Measurements from ENCODE around the gene APOC3.

Gene APOC3

DNA sequence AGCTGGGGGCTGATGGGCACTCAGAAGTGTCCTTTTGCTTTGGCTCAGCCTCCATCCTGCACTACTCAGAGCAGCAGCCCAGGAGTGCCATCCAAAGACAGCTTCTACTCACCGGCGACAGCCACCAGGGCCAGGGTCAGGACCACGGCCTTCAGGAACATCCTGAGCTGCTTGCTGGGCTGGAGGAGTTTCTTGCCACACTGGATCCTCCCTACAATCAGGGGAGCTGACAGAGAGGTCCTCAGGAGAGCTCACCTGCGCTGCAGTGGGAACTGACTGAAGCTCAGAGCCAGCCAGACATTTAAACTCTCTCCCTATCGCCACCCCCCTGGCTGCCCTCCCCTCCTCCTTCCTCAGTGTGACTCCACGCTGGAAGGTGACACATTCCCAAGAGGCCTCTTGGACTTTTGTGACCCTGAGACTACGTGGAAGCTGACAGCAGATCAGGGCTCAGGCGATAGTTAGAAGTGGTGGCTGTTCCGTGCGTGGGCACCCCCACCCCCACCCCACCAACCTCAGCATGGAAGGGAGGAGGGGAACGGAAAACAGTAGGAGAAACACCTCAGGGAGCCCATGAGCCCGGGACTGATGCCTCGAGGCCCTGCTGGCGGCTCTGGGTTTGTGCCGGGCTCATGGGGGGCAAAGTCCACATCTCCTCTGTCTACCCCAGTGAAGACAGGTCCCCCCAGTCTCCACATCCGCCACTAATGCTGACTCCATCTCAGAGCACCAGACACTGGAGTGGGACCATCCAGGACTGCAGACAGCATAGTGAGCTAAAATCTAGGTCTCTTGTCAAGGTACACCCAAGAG, 6.5 kb upstream of the APOC3 start, which contains the start of gene APOA4:
APOA4 (minus strand) TSS at position 274 of the 813 bp plus-strand sequence; CDS start at position 161, 113 bp downstream.
- Histone ChIP-seq H3K4me3 (ENCODE audit: insufficient read depth in 1 of 2, low read depth in 1 of 2, low read length in 2 of 2) (no peak within 1 kb of the TSS), H3K4ac (ENCODE audit: low read depth in 1 of 2, low read length in 2 of 2) (no peak within 1 kb of the TSS), H3K27me3 (ENCODE audit: control insufficient read depth in 1 of 2, insufficient read depth in 1 of 2, low read length in 2 of 2) (peaks cover 0 to 34% of the 10 kb centered on the region in 2 experiments), H3K27ac (ENCODE audit: low read length, poor library complexity, severe bottlenecking) (no peak within 1 kb of the TSS), H3K14ac (ENCODE audit: low read length in 2 of 2) (no peak within 1 kb of the TSS), H2BK15ac (ENCODE audit: low read depth, poor library complexity, severe bottlenecking) (no peak within 1 kb of the TSS), H3K23ac (ENCODE audit: low read length in 2 of 2) (no peak within 1 kb of the TSS), H2AK5ac (ENCODE audit: low read length, severe bottlenecking) (no peak within 1 kb of the TSS), H2AFZ (ENCODE audit: low read depth, low read length) (peak within 1 kb of the TSS; percentile 5), H2BK5ac (ENCODE audit: low read depth, low read length, poor library complexity, severe bottlenecking) (no peak within 1 kb of the TSS), H2BK120ac (ENCODE audit: low read depth, low read length) (no peak within 1 kb of the TSS), H3K36me3 (ENCODE audit: control insufficient read depth in 1 of 2, insufficient read depth in 2 of 2, low read depth in 1 of 2, low read length in 2 of 2) (peaks cover 0 to 8% of the 10 kb centered on the region in 2 experiments), H2BK12ac (ENCODE audit: low read length in 2 of 2) (no peak within 1 kb of the TSS), H4K91ac (ENCODE audit: low read length) (no peak within 1 kb of the TSS), H3K9ac (ENCODE audit: low read length) (no peak within 1 kb of the TSS), H3K9me3 (ENCODE audit: control insufficient read depth, low read length) (no peaks in the 10 kb centered on the region), H4K8ac (ENCODE audit: low read length) (peak within 1 kb of the TSS; percentile 7), H3K79me1 (replicated peaks; ENCODE audit: low read length, poor library complexity, severe bottlenecking) (no peaks in the 10 kb centered on the region), H3K4me1 (ENCODE audit: control insufficient read depth, insufficient read depth, low read depth, low read length) (peaks cover 2% of the 10 kb centered on the region), H3K4me2 (ENCODE audit: low read length, poor library complexity, severe bottlenecking) (no peak within 1 kb of the TSS), H3K18ac (ENCODE audit: low read depth in 1 of 2, low read length in 2 of 2) (no peak within 1 kb of the TSS)
- DNase-seq, result no peak
- whole genome bisulfite sequencing, result 84% methylated on average over 15 of the region's 16 CpGs

DNA sequence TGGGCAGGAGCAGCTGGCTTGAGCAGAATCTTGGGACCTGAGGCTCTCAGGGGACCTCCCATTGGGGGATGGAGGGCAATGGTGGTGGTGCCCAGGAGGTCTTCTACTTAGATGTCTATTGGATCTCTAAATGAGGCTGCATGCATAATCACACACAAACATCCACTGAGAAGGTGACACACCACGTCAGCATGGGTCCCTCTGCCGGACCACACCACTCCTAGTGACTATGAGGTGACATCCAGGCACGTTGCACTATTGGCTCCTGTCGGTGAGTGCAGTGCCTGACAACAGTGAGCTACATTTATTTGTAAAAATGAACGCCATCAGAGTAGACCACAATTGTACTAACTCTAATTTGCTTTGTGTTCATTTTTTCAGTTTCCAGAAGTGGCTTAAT, 4.3 kb upstream of the APOC3 start:
- H3K27me3 ChIP-seq (ENCODE audit: control insufficient read depth in 1 of 2, insufficient read depth in 1 of 2, low read length in 2 of 2), result peaks cover 0 to 30% of the 10 kb centered on the region in 2 experiments
- no peak for DNase-seq
- H3K23ac ChIP-seq (ENCODE audit: low read length in 2 of 2), result no peak overlapping the region
- H3K4me1 ChIP-seq (ENCODE audit: control insufficient read depth, insufficient read depth, low read depth, low read length), result peaks cover 7% of the 10 kb centered on the region
- peaks cover 0 to 8% of the 10 kb centered on the region in 2 experiments for H3K36me3 ChIP-seq (ENCODE audit: control insufficient read depth in 1 of 2, insufficient read depth in 2 of 2, low read depth in 1 of 2, low read length in 2 of 2)
- no peak overlapping the region for H2BK12ac ChIP-seq (ENCODE audit: low read length in 2 of 2)
- WGBS, result 72% methylated on average over 5 of the region's 5 CpGs
- H3K4me3 ChIP-seq (ENCODE audit: insufficient read depth in 1 of 2, low read depth in 1 of 2, low read length in 2 of 2), result no peak overlapping the region
- no peaks in the 10 kb centered on the region for H3K79me1 ChIP-seq (replicated peaks; ENCODE audit: low read length, poor library complexity, severe bottlenecking)
- H3K9ac ChIP-seq (ENCODE audit: low read length), result no peak overlapping the region
- H3K27ac ChIP-seq (ENCODE audit: low read length, poor library complexity, severe bottlenecking), result no peak overlapping the region
- no peak overlapping the region for H3K14ac ChIP-seq (ENCODE audit: low read length in 2 of 2)
- no peaks in the 10 kb centered on the region for H3K9me3 ChIP-seq (ENCODE audit: control insufficient read depth, low read length)
- no peak overlapping the region for H4K91ac ChIP-seq (ENCODE audit: low read length)
- no peak overlapping the region for H2BK120ac ChIP-seq (ENCODE audit: low read depth, low read length)
- H4K8ac ChIP-seq (ENCODE audit: low read length), result no peak overlapping the region
- no peak overlapping the region for H2BK15ac ChIP-seq (ENCODE audit: low read depth, poor library complexity, severe bottlenecking)
- no peak overlapping the region for H2BK5ac ChIP-seq (ENCODE audit: low read depth, low read length, poor library complexity, severe bottlenecking)
- no peak overlapping the region for H2AFZ ChIP-seq (ENCODE audit: low read depth, low read length)
- H3K18ac ChIP-seq (ENCODE audit: low read depth in 1 of 2, low read length in 2 of 2), result no peak overlapping the region
- H3K4ac ChIP-seq (ENCODE audit: low read depth in 1 of 2, low read length in 2 of 2), result no peak overlapping the region
- no peak overlapping the region for H3K4me2 ChIP-seq (ENCODE audit: low read length, poor library complexity, severe bottlenecking)
- no peak overlapping the region for H2AK5ac ChIP-seq (ENCODE audit: low read length, severe bottlenecking)

DNA sequence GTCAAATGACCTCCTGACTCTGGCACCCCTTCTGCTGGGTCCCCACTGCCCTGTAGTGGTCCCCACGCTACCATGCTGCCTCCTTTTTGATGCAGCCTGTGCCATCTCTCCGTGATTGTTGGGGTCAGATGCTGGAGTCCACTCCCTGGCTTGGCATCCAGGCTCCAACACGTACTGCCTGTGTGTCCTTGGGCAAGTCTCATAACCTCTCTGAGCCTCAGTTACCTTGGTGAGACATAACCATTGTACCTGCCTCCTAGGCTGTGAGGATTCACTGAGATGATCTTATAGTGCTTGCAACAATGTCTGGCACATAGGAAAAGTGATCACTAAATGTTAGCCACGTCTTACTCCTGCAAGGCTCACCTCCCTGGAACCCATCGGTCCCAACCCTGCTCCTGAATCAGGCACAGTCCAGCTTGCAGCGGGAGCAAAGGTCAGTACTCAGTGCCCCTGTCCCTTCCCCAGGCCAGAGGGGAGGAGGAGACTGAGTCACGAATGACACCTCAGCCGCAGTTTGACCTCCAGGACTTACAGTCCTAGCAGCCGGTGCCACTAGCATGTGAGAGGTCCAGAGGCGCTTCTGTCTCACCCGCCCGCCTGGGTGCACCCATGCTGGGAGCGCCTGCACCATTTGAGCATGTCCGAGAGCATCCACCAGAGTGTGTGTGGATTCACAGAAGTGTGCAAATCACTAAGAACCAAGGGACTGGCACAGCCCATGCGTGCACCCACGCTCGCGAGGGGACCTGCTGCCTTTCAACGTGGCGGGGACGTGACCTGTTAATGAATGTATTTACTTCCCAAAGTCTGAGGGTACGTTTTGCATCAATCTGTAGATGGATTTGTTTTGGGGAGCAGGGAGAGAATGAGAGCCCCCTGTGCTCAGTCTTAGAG, 3.6 kb upstream of the APOC3 start:
- H3K27me3 ChIP-seq (ENCODE audit: control insufficient read depth in 1 of 2, insufficient read depth in 1 of 2, low read length in 2 of 2), result peaks cover 0 to 24% of the 10 kb centered on the region in 2 experiments
- no peak overlapping the region for H3K27ac ChIP-seq (ENCODE audit: low read length, poor library complexity, severe bottlenecking)
- peaks cover 7% of the 10 kb centered on the region for H3K4me1 ChIP-seq (ENCODE audit: control insufficient read depth, insufficient read depth, low read depth, low read length)
- H2AK5ac ChIP-seq (ENCODE audit: low read length, severe bottlenecking), result no peak overlapping the region
- H4K91ac ChIP-seq (ENCODE audit: low read length), result no peak overlapping the region
- H2BK12ac ChIP-seq (ENCODE audit: low read length in 2 of 2), result no peak overlapping the region
- no peak overlapping the region for H4K8ac ChIP-seq (ENCODE audit: low read length)
- peak overlapping the region in 1 of 2 experiments; percentile 44 for H3K14ac ChIP-seq (ENCODE audit: low read length in 2 of 2)
- H2BK5ac ChIP-seq (ENCODE audit: low read depth, low read length, poor library complexity, severe bottlenecking), result no peak overlapping the region
- H3K36me3 ChIP-seq (ENCODE audit: control insufficient read depth in 1 of 2, insufficient read depth in 2 of 2, low read depth in 1 of 2, low read length in 2 of 2), result peaks cover 0 to 7% of the 10 kb centered on the region in 2 experiments
- no peak overlapping the region for H2BK15ac ChIP-seq (ENCODE audit: low read depth, poor library complexity, severe bottlenecking)
- H3K23ac ChIP-seq (ENCODE audit: low read length in 2 of 2), result no peak overlapping the region
- no peak overlapping the region for H3K4me2 ChIP-seq (ENCODE audit: low read length, poor library complexity, severe bottlenecking)
- WGBS, result 79% methylated on average over 22 of the region's 22 CpGs
- H3K9me3 ChIP-seq (ENCODE audit: control insufficient read depth, low read length), result no peaks in the 10 kb centered on the region
- H3K79me1 ChIP-seq (replicated peaks; ENCODE audit: low read length, poor library complexity, severe bottlenecking), result no peaks in the 10 kb centered on the region
- H3K4me3 ChIP-seq (ENCODE audit: insufficient read depth in 1 of 2, low read depth in 1 of 2, low read length in 2 of 2), result no peak overlapping the region
- H2AFZ ChIP-seq (ENCODE audit: low read depth, low read length), result no peak overlapping the region
- no peak for DNase-seq
- H3K9ac ChIP-seq (ENCODE audit: low read length), result no peak overlapping the region
- H2BK120ac ChIP-seq (ENCODE audit: low read depth, low read length), result no peak overlapping the region
- H3K18ac ChIP-seq (ENCODE audit: low read depth in 1 of 2, low read length in 2 of 2), result peak overlapping the region in 1 of 2 experiments; percentile 14
- no peak overlapping the region for H3K4ac ChIP-seq (ENCODE audit: low read depth in 1 of 2, low read length in 2 of 2)
